ENCODE data around the gene TBX3.
A peak's percentile ranks its signal among the peaks of the same experiment; 100 is the strongest.

The TBX3 gene

DNA sequence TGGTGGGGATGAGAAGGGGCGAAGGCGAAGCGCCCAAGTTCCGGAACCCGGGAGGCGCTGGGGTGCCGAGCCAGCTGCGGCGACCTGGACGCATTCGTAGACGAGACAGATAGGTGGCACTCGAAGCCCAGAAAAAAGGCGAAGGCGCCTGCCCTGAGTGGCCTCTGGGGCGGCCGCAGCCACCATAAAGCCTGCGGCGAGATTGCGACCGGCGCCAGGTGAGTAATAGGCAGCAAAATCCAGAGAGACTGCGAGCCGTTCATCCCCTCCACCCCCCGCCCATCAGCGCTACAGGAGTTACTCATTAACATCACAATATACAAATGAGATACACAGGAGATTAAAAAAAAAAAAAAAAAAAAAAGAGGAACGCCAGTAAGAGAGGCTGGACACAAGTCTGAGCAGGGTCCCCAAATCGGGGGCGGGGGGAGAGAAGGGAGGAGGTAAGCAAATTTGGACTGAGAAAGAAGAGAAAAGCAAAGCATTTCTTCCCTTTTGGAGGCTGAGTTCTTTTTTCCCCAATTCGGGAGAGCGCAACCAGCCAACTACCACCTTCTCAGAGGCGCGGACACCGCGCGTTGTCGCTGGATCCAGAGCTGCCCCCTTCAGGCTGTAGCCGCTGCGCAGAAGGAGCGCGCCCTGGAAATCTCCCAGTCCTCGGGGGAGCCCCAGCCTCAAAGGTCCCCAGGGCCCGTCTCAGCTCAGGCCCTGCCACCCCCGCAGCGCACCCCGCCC is 15.7 kb downstream of the TBX3 start:
- no peak for DNase-seq (ENCODE audit: low read depth in 2 of 2)

- DNase-seq (ENCODE audit: low read depth in 2 of 2): no peak
Observed at GRCh38 chr12:114667669-114668150, 16.3 kb downstream of the TBX3 start.

GRCh38 chr12:114666746-114667668 is 17.0 kb downstream of the TBX3 start:
- no peak for DNase-seq (ENCODE audit: low read depth in 2 of 2)

GRCh38 chr12:114665411-114666260 is 18.3 kb downstream of the TBX3 start:
- no peak for DNase-seq (ENCODE audit: low read depth in 2 of 2)

DNA sequence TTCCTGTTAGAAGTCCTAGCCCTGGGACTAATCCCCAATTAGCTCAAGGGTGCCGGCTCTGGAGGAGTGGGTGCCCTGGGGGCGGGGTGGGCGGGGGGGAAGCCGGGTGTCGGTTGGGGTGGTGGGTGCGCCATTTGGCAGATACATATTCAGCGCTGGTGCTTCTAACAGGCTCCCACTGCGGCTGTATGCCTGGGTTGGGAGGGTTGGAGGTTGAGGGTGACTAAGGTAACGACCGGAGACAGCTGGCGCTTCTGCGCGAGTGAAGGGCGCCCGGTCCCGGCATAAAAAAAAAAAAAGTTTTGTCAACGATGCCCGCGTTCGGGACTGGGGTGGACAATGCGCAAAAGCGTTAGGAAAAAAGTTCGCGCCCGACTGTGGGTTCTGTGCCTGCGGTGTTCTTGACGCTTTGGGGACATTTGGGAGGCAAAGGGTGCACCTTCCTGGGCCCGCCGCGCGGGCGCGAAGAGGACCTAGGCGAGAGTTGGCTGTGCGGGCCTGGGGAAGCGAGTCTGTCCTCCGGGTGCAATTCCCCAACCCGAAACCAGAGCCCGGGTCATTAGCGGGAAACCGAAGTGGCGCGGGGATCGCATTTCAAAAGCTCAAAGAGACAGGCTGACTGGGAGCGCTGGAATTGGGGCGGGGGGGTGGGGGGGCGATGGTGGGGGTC is 19.2 kb downstream of the TBX3 start:
- DNase-seq (ENCODE audit: low read depth in 2 of 2): no peak

DNA sequence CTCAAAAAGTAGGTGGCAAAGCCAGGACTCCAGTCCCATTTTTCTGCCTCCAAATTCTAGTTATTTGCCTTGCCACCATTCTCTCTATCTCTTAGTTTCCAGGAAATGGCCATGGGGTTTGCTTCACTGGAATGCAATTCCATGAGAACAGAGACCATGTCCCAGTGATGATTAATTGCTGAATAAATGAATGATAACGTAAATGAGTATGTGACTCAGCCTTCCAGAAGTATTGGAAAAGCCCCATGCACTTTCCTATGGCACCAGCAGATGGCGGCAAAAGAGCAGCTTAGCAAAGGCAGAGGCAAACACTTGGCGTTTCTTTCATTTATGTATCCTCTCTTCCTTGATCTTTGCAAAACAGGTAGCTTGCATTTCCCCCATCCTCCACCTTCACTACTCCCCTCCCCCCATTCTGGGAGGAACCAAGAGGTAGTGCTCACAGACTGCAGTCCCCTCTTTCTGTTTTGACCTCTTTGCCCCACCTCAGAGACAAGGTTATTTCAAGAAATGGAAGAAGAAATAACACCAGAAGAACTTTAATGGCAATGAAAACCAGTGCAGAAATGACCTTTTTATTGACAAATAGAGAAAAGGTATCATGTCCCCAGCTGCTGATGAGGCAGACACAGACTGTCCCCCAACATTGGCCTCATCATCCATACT is 21.3 kb downstream of the TBX3 start:
- peak in 1 of 2 donors; percentile 34 for DNase-seq (ENCODE audit: low read depth in 2 of 2)

- no peak for DNase-seq (ENCODE audit: low read depth in 2 of 2)
Observed at GRCh38 chr12:114661245-114661644, 22.7 kb downstream of the TBX3 start.

- no peak for DNase-seq (ENCODE audit: low read depth in 2 of 2)
Observed at GRCh38 chr12:114659084-114659483, 24.9 kb downstream of the TBX3 start.

DNA sequence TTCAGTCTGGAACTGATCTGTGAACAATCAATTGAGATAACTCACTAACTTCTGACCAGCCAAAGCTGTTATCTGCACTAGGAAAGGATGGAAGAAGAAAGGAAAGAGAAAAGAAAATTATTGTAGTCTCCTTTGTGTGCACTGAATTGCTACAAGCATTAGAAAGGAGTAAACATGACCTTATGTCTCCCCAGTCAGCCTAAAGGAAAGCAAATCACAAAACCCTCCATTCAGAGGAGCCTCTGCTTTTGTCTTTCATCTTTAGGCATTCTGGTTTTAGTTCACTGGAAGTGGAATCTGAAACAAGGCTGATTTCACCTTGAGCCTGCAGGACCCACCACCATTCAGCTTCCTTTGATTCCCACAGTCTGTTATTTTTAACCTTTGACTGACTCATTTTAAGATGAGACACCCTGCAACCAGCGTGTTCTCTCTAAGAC is 26.0 kb downstream of the TBX3 start:
- no peak for DNase-seq (ENCODE audit: low read depth in 2 of 2)

DNA sequence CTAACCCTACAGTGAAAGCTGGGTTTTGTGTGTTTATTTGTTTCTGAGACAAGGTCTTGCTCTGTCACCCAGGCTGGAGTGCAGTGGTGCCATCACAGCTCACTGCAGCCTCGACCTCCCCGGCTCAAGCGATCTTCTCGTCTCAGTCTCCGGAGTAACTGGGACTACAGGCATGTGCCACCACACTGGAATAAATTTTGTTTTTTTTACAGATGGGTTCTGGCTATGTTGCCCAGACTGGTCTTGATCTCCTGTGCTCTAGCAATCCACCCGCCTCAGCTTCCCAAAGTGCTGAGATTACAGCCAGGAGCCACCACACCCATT is 26.4 kb downstream of the TBX3 start:
- DNase-seq (ENCODE audit: low read depth in 2 of 2): no peak

DNA sequence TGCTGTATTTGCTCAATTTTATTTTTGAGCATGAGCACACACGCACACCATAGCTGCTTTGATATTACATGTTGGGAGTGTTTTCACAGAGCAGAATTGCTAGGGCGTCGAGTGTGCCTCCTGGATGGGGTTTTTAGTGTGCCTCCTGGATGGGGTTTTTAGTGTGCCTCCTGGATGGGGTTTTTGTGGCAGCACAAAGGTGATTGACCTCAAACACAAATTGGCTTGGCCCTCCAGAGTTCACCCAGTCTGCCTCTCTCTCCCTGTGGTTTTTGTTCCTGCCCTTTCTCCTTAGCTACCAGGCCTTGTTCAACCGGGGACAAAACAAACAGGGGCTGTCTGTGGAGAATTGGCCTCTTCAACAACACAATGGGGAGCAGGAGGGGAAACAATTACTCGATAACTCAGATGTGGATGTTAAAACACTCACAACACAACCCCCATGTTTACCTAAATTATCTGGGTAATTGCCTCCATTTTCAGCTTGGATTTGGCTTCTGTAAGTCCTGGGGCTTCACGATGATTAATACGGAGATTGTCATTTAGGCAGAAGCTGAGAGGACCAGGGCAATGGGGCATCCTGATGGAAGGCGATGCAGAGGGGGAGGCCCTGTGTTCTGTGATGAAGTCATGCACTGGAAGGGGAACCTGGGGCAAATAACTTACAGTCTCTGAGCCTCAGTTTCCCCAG is 26.9 kb downstream of the TBX3 start:
- no peak for DNase-seq (ENCODE audit: low read depth in 2 of 2)

DNA sequence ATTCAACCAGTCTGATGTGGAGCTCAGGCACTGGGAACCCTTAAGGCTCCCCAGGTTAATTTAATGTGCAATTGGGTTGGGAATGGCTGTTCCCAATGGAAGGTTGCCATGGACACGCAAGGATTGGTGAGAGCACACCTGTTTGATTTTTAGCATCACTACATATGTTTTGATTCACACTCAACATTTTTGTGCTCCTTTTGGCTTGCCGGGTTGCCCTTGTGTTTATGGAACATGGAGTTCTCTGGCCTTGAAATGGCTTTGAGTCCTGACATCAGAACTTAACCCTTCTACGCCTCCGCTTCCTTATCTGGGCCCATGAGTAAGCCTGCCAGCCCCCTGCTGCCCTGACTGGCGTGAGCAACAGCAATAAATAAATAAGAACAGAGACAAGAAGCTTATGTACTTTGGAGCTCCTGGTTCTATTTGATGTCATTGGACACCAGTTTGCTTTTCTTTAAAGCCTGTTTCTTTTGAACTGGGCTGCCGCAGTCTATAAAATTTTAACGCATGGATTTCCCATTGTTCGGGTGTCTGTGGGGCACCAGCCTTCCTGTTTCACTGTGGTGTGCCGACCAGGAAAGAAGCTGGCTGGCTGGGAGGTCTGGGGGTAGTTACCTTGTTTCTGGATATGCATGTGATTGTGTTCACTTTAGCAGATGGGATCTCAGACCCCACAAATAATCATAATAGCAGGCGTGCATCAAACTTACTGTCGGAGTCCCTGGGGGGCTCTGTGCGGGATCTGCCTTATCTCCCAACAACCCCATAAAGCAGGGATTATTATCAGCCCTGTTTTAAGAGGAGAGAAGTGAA is 27.8 kb downstream of the TBX3 start:
- no peak for DNase-seq (ENCODE audit: low read depth in 2 of 2)

DNA sequence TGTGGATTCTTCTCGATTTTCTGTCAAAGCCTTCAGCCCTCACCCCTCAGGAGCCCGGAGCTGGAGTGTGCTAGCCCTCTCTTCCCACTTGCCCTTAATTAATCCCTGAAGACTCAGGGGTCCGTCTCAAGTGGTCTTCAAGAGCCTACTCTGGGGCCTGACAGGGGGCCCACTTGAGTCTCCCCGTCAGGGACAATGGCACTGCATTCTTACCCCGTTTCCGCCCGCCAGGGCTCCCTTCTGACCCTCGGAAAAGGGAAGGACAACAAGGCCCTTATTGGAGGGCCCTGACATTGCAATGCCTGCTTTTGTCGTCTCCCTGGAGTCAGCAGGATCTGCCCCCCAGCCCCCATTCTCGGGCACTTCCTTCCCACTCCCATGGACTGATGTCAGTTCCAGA is 34.4 kb downstream of the TBX3 start:
- no peak for DNase-seq (ENCODE audit: low read depth in 2 of 2)

- no peak for DNase-seq (ENCODE audit: low read depth in 2 of 2)
Observed at GRCh38 chr12:114648711-114649110, 35.3 kb downstream of the TBX3 start.

DNA sequence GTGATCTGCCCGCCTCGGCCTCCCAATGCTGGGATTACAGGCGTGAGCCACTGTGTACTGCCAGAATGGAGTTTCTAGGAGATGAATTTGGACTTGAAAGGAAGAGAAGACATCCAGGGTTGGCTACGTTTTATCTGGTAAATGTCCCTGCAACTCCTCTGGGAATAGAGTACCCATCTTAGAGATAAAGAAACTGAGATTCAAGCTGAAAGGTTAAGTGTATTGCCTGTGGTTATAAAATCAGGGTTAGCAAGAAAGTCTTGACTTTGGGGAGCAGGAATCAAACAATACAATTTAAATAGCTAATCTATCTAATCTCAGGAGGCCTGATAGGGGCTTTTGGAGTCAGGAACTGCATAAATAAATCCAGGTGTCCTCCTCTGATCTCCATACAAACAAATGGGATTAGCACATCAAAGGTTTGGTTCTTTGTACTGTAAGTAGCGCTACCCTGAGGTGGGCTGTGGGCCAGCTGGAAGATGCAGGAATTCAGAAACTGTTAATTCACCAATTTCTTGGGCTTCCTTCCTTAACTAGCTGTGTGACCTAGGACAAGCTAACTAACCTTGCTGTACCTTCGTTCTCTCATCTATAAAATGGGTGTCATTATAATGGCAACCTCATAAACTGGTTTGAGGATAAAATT is 45.1 kb downstream of the TBX3 start:
- no peak for DNase-seq (ENCODE audit: low read depth in 2 of 2)

- no peak for DNase-seq (ENCODE audit: low read depth in 2 of 2)
Observed at GRCh38 chr12:114636723-114637480, 47.1 kb downstream of the TBX3 start.

GRCh38 chr12:114631242-114631641 is 52.7 kb downstream of the TBX3 start:
- no peak for DNase-seq (ENCODE audit: low read depth in 2 of 2)

- no peak for DNase-seq (ENCODE audit: low read depth in 2 of 2)
Observed at GRCh38 chr12:114628199-114628598, 55.8 kb downstream of the TBX3 start.

All from stimulated activated CD4-positive, alpha-beta T cell treated with anti-CD3 and anti-CD28 coated beads, Interleukin-1b, Interleukin-23, amount 100 ng/mL, for 1 hour (primary cell).